NCI-H2107 treated with DMSO at 0.1 percent for 48 hours (cell line): ENCODE measurements around the gene CHRDL2.

Source experiments
- DNase-seq: peaks from one replicate; lab custom pipeline; 2025; ENCODE audit not compliant: unreplicated experiment; lab: John Stamatoyannopoulos, UW

The CHRDL2 gene

GRCh38 chr11:74713686-74714085, 17.5 kb downstream of the CHRDL2 start:
- no peak for DNase-seq

- DNase-seq, result no peak
Measured at GRCh38 chr11:74710281-74710938, 20.8 kb downstream of the CHRDL2 start.

GRCh38 chr11:74709175-74709574, 22.1 kb downstream of the CHRDL2 start:
- DNase-seq, result no peak

GRCh38 chr11:74707602-74708510, 23.4 kb downstream of the CHRDL2 start:
- no peak for DNase-seq

- DNase-seq, result no peak
Measured at GRCh38 chr11:74707182-74707581, 24.0 kb downstream of the CHRDL2 start.

GRCh38 chr11:74703211-74703610, 28.0 kb downstream of the CHRDL2 start:
- DNase-seq, result no peak

DNA sequence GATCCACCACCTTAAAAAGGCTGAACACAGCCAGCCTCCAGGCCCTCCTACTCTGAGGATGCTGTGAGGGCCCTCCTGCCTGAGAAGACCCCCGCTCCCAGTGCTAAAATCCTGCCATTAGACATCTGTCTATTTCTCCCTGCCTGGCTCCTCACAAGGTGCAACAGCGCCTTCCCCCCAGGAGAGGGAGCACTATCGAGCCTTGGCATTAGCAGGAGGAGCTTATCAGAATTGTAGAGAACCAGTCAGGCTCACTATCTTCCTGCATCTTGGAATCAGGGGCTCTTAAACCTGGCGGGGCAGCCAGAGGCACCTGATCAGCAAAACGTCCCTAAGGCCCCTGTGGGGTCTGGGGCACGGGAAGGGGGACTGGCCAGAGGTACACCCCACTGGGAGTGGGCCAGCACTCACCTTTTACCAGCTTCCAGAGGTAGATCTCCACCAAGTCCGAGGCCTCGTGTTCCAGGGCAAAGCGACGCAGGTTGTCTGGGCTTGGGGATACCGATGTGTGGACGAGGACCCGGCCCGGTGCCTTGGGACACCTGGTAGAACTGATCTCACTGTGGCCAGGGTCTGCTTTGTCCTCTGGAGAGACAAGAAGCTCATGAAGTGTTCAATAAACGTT, 28.7 kb downstream of the CHRDL2 start:
- peak; percentile 29 for DNase-seq

GRCh38 chr11:74701351-74701750, 29.9 kb downstream of the CHRDL2 start:
- no peak for DNase-seq

DNA sequence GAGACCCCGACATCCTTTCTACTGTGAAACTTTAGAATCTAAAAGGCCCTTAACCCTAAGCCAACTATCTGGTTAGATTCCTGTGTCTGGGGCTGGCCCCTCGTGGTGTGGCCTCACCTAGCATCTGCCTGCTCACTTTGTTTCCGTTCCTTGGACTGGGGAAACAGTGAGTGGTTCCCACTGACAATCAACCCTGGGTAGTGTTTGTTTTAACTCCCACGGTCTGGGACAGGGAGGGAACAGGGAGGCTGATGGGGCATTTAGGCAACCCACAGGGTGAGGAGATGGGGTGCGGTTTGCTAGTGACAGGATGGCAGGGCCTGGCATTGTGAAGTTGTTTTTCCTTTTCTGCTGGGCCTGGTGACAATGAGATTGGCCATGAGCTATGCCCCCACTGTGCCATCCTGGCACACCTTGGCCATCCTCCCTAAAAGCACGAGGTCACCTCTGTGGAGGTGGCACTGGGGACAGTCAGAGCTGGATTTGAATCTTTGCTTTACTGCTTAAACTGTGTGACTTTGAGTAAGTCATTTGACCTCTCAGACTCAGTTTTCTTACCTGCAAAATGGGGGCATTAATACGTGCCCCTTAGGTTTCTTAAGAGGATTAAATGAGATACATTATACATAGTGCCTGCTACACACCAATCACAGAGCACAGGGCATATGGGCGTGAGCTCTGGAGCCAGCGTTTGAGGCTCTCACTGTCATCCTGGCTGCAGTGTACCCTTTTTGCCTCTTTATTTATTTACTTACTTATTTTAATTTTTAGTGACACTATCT, 31.4 kb downstream of the CHRDL2 start:
- DNase-seq, result no peak

GRCh38 chr11:74697722-74698121, 33.5 kb downstream of the CHRDL2 start:
- DNase-seq, result peak; percentile 19

GRCh38 chr11:74696939-74697675, 34.1 kb downstream of the CHRDL2 start:
- no peak for DNase-seq

GRCh38 chr11:74696500-74696899, 34.7 kb downstream of the CHRDL2 start:
- DNase-seq, result no peak

DNA sequence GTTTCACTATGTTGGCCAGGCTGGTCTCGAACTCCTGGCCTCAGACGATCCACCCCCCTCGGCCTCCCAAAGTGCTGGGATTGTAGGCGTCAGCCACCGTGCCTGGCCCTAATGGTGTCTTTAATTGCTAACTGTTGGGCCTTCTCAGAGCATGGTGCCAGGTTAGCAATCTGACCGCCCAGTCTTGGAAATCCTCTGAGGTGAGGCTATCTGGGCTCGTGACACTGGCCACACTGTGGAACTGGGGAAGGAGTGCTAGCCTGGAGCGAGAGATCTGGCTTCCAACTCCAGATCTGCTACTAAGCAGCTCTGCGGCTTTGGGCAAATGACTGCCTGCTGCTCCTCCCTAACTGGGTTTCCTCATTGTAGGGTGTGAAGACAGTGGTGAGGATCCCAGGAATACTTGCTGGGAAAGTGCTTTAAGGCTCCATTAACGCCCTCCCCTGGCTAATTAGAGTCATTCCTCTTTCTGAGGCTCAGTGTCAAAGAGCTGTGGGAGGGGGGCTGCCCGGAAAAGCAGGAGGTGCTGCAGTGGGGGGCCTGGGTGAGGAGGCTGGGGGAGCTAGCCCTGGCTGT, 35.4 kb downstream of the CHRDL2 start:
- no peak for DNase-seq

GRCh38 chr11:74694136-74694930, 36.9 kb downstream of the CHRDL2 start:
- DNase-seq, result no peak

DNA sequence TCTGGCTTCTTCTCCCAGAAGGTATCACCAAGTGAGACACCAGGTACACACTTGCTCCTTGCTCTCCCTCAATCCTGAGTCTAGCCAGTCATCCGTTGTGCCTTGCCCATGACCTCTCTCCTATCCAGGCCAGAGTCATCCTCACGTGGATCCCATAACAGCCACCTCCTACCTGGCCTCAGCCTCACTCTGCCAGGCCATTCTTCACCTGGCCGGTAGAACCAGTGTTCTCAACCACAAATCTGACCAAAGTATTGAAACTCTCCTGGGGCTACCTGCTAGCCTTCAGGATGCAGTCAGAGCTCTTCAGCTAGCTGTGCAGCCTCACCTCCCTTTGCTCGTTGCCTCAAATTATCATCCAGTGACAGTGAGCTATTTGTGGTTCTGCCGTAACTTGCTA, 37.7 kb downstream of the CHRDL2 start:
- no peak for DNase-seq

- DNase-seq, result no peak
Measured at GRCh38 chr11:74691755-74692154, 39.5 kb downstream of the CHRDL2 start.

DNA sequence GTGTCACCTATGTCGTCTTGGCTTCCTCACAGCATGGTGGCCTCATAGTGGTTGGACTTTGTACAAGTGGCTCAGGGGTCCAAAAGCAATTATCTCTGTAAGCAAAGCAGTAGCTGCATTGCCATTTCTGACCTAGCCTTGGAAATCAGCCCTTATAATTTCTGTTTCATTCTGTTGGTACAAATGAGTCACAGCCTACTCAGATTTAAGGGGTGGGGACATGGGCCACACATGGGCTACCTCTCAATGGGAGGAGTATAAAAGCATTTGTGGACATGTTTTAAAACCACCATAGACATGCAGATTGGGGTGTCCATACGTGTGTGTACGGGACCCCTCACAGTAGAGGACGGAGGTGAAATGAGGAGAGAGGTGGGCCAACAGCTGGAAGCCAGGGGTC, 41.6 kb downstream of the CHRDL2 start:
- DNase-seq, result no peak

GRCh38 chr11:74687237-74688023, 43.8 kb downstream of the CHRDL2 start:
- no peak for DNase-seq

GRCh38 chr11:74686792-74687191, 44.4 kb downstream of the CHRDL2 start:
- no peak for DNase-seq
